Activated naive CD4-positive, alpha-beta T cell treated with anti-CD3 and anti-CD28 coated beads, Interleukin-2, amount 50 U/mL, for 16 hours (primary cell): Measurements from ENCODE around the gene RNF220.
A peak's percentile ranks its signal among the peaks of the same experiment; 100 is the strongest.

Source experiments
- DNase-seq: peaks from one replicate; pipeline ENCODE4 v3.0.0-alpha.2; 2020

The RNF220 gene

DNA sequence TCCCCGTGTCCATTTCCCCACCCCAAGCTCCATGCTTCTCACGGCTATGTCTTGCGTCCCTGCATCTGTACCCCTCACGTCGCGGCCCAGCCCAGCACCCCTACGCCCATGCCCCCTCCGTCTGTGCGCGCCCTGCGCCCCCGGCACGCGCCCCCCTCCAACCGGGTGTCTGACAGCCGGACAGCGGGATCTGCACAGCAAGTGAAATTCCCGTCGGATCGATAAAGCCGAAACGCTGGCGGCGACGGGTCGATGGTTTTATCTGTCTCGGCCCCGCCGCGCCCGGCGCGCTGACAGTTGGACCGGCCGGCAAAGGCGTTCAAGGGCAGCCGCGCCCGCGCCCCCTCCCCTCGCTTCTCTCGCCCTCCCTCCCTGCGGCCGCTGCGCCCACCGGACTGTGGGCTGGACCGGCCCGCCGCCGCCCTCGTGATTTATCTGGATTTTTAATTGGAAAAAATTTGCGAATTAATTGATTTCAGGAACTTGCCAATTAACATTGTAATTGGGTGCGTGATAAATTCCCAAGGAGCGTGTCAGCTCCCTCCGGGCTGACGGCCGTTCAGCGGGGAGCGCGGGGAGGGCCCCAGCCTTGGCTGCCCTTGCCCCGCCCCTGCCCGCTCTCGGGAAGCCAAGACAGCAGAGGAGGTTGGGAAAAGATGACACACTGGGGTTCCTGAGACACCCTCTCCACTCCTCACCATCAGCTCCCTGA is 212.1 kb downstream of the RNF220 start:
- no peak for DNase-seq

DNA sequence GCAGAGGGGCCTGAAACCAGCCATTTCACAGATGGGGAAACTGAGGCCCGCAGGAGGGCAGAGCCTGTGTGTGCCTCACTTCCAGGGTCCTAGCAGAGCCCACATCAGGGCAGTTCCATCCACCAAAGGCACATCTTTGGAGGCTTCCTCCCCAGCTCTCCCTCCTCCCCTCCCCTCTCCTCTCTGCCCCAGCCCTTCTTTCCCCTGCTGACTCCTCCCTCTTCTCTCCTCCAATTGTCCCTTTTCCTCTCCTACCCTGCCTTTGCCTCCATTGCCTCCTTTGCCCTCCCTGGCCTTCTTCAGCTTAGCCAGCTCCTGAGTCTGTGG is 212.6 kb downstream of the RNF220 start:
- no peak for DNase-seq

DNA sequence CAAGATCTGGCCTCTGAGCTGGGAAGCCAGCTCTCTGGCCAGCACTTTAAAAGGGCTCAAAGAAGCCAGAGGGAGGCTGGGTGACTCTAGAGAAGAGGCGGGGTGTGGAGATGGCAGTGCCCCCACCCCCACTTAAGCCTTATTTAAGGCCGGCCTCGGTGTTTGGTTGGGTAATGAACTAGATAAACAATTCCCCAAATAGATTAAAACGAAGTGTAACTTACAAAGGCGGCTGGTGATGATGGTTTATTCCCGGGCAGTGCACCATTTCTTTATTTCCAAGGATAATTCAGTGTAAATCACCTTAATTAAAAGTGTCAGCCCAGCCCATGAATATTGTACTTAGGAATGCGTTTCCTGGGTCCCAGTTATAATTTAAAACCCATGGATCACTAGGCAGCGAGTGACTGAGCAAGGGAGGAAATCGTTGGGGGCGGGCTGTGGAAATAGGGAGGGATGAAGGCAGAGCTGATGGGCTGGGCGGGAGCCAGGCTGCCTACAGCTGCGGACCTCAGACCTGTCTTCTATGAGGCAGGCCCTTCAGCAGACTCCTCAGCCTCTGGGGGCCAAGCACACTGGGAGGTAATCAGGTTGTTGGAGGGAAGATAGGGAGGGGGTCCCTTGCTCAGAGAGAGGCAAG is 214.3 kb downstream of the RNF220 start:
- no peak for DNase-seq

DNA sequence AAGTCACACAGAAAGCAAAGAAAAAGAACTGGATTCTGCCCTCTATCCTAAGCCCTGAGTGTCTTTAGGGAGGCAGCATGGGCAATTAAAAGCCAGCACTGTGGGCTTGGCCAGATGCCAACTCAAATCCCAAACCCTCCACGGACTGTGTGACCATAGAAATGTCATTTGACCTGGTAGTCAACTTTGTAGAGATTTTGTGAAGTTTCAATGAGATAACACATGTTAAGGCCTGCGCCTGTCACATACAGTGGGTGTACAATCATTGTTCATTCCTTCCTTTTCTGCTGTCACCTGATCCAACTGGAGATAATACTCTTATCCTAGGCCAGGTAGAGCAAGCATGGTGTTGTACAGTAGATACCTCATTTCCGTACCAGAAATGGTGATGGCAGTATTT is 215.0 kb downstream of the RNF220 start:
- no peak for DNase-seq

DNA sequence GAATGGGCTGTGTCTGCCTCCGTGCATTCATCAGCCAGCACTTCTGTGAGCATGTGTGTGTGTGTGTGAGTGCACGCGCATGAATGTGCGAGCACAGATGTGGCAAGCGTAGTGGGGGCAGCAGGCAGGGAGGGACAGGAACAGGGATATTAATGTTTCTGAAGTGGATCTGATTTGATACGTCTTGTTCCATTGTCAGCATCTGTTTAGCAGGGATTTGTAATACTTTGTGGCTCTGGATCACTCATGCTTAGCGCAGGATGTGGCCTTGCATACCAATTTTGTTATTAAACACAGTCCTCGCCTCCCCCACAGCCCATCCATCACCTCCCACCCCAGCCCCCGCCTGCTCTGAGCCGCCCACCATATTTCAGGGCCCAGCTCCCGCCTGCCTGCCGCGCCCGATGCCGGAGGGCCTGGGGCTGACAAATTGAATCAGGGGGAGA is 216.8 kb downstream of the RNF220 start:
- no peak for DNase-seq

DNA sequence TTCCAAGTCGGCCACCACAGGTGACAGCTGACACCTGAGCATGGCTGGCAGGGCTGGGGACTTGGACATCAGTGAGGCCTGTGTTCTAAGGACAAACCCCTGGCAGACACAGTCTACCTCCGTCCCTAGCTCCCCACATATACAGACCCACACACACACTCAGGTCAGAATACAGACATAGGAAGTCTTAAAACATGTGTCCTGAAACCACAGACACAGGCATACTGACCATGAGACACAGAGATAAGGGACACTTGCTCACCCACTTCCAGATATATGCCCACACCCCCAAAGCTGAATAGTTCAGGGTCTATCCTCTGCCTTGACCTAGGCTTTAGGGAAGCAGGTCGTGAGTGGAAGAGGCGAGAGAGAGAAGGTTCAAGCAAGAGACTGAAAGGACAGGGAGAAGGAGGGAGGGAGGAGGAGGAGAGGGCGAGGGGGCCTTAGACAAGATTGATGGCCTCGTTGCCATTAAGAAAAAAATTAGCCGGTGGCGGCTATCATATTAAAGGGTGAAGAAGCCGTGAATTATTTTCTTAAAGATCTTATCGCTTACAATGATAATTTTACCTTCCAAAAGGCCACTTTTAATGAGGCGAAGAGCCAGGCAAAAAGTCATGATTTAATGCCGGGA is 219.3 kb downstream of the RNF220 start:
- DNase-seq: no peak

DNA sequence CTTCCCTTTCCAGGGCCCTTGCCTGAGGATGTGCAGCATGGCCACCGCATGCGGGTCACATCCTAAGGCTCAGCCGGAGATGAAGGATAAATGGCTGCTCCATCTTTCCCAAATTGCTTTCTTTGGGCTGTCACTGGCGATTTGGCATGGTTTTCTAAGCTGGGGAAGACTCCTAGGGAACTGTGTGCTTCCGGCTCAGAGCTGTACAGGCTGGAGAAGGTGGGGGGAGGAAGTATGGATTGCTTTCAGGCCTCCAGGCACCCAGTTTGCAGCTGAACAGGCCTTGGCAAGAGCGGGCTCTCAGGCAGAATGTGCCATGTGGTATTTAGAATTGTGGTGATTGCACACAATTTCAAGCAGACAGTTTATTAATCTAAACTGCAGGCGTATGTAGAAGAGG is 220.3 kb downstream of the RNF220 start:
- DNase-seq: no peak

DNA sequence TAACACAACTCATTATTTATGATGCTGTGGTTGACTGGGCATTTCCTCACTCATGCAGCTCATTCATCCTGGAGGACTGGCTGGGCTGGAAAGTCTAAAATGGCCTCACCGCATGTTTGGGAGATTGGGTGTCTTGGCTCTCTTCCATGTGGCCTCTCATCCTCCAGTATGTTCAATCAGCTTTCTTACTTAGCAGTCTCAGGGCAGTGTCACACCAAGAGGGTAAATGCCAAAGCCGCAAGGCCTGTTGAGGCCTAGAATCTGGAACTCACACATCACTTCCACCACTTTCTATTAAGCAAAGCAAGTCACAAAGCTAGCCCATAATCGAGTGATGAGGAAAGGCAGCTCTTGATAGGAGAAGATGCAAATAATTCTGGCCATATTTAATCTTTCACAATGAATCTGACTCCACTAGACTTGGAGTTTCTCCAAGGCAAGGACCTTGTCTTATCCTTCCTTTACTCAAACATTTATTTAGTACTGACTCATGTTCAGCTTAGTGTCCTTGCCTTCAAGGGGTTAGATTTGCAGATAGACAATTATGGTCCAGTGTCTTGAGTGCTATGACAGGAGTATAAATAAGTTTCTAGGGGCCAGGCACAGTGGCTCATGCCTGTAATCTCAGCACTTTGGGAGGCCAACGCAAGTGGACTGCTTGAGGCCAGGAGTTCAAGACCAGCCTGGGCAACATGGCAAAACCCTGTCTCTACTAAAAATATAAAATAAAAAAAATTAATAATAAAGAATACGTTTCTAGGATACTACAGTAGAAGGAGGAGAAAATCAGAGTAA is 224.1 kb downstream of the RNF220 start:
- DNase-seq: no peak

DNA sequence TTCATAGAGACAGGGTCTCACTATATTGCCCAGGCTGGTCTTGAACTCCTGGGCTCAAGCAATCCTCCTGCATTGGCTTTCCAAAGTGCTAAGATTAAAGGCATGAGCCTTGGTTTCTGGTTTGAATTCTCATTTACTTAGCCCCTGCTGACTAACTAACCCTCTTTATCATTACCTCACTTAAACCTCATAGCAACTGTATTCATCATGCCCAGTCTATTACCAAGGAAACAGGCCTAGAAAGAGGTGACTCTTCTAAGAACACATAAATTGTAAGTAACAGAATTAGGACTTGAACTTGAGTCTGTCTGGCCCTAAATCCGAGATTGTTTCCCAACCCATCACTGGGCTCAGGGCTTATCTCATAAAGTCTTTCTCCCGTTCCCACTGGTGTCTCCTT is 225.1 kb downstream of the RNF220 start:
- DNase-seq: no peak

DNA sequence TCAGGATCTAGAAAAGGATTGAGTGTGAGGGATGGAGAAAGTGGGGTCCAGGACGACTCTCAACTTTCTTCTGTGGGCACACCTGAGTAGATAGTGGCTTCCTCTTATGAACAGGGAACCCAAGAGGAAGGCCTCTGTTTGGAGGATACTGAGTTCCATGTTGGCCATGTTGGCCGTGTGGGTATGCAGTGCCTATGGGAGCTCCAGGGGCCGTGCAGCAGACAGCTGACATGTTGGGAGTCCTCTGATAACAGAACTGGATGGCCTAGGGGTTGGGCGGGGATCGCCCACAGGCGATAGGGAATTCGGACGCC is 226.2 kb downstream of the RNF220 start:
- no peak for DNase-seq

DNA sequence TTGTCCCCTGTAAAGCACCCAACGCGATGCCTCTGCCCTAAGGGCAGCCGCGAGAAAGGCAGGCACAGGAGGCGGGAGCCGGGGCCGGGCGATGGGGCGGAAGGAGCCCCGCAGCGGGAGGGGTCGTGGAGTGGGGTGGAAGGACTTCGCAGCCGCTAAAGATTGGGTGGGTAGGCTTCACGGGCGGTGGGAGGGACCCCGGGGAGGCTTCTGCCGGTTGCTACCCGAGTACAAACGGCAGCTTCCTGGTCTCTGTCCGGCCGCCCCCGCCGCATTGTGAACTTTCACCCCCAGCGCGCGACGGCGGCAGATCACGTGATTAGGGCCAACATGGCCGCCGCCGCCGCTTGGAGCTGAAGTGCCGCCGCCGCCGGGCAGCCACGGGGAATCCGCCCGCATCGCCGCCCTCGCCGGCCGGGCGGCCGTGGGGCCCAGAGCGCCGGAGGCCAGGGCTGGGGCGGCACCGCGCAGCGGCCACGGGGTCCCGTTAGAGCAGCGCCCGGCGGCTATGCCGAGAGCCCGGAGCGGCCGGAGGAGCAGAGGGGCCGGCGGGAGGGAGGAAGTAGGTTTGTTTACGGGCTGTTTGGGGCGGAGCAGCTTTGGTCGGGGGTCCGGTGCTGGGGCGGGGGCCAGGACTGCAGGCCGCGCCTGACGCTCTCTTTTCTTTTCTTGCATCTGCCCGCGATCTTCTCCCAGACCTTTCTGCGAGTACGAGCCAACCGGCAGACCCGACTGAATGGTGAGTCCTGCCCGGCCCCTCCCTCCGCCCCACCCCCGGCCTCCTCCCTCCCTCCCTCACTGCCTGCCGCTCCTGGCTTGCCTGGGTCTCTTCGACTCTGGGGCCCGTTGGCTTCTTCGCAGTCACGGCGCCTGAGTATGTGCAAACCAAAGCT is 226.8 kb downstream of the RNF220 start:
- peak; percentile 92 for DNase-seq

DNA sequence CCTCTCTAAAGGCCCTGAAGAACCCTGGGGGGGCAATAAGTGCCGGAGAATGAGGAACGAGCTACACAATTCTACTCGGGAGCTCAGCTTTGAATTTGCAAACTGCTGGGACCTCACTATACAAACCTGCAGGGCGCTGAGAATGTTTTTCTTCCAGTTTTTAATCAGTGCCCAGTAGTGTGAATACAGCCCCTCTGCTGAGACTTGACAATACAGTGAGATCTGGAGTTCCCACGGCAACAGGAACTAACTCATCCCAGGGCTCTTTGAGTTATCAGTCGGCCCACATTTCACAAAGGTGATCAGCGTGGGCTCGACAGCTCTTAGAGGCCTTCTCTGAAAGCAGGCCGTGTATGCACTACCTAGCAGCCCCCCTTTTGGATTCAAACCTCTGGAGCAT is 227.5 kb downstream of the RNF220 start:
- no peak for DNase-seq

DNA sequence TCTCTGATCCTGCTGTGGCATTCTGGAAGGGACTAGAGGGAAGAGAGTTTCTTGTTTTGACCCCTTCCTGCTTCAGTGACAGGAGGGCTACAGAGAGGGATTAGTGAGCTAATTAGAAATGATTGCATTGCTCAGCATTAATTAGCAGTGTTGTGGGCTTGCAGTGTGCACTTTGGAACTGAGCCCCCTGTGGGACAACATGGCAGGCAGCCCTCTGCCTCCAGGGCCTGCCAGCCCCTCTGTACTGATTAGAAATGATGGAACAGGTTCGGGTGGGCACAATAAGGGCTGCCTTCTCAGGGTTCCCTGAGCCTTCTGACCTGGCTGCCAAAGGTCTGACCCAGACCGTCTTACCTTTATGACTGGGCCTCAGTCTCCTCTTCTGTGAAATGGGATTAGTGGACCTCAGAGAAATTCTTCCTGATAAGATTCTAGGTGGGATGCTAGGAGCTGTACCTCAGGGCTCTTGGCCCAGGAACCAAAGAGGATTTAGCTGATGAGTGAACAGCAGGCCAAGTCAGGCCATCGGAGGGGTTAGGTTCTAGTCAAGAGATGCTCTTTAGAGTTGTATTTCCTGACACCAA is 229.6 kb downstream of the RNF220 start:
- no peak for DNase-seq

DNA sequence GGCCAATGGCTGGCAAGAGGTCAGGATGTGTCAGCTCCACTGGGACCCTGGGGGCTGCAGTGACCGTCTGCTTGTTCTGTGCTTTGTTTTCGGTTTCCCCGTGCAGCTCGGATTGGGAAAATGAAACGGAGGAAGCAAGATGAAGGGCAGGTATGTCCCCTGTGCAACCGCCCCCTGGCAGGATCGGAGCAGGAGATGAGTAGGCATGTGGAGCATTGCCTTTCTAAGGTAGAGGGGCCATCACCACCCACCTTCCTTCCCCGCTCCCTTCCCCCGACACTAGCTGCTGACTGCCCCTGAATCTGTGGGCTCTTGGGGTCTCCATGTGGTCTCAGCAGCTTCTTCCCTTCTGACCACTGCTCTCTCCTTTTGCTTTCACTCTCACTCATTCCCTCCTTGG is 230.4 kb downstream of the RNF220 start:
- DNase-seq: no peak

DNA sequence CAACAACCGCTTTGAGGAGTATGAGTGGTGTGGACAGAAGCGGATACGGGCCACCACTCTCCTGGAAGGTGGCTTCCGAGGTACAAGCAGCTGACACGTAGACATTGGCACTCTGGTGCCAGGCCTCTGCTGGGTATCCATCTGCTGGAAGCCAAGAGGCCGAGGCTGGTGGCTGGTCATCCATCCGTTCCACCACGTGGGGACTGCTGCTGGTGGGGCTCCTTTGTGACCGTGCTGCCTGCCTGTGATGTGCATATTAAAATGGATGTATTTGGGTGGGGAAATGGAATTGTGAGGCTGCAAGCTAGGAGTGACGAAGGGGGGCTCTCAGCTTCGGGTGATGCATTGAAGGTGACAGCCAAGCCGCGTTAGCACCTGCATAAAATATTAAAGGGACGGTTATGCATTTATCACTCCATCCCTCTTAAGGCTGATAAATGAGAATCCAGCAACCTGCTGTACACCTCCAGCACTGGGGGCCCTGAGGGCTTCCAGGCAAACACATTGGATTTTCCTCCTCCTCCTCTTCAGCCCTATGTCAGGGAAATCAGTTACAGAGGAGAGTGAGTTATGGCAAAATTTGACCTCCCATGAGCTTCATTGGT is 231.1 kb downstream of the RNF220 start:
- no peak for DNase-seq

DNA sequence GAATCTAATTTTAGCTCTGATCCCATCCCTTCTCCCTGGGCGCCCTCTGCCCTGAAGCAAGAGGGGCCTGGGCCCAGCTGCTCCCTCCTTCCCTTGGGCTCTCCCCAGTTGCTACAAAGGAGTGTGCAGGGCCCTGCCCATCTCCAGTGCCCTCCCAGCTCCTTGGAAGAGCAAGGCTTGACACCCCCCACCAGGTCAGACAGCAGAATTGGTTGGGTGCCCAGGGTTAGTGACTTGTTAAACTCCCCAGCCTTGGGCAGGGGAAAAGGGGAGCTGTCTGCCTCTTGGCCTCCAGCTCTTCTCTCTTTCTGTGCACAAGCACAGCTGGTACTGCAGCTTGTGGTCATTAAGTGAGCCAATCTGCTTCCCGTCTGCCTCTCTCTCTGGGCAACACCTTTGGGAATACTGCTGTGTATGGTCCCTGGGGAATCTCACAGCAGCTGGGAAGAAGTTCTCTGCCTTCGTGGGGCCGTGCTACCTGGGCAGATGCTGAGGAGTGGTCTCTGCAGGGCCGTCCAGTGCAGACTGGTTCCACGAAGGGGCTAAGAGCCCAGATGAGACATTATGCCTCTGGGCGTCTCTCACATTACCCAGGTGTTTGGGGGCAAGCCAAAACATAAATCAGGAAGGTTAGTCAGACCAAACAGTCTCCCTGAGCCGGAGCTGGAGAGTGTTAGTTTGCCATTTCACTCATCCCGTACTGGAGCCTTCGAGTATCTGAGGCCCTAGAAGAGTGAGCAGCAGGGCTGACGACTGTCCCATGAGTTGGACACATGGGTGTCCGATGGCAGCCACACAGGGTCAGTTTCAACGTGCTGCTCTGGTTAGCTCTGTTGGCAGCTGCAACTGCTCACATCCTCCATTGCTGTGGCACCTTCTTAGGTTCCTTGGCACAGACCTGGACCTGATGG is 231.9 kb downstream of the RNF220 start:
- no peak for DNase-seq

DNA sequence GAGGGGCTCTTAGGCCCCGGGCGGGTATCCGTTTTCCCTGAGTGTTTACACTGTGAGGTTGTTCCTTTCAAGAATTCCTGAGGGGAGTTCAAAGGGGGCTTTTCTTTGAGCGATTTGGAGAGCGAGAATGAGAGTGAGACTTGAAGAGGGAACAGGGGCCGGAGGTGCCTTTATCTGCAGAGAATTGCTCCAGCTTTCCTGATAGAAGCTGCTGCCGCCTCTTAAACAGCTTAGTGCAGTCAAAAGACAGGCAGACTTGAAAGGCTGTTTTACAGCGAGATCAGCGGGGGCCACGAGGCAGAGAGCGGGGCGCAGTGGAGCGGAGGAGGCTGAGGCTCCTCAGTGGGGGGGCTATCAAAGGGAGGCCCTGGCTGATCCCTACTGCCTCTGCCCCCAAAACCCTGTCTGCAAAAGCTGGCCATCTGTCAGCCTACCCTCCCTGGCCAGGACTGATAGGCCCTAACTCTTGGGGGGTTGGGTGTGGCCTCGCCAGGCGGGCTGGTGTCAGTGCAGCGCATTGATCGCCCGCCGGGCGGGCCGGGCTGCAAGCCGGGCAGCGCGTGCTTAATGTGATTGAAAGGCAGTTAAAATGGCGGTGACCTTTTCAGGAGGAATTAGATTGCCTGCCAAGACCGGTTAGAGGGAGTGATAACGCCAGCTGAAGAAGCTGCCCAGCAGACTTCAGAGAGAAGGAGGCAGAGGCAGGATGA is 232.8 kb downstream of the RNF220 start:
- DNase-seq: no peak

DNA sequence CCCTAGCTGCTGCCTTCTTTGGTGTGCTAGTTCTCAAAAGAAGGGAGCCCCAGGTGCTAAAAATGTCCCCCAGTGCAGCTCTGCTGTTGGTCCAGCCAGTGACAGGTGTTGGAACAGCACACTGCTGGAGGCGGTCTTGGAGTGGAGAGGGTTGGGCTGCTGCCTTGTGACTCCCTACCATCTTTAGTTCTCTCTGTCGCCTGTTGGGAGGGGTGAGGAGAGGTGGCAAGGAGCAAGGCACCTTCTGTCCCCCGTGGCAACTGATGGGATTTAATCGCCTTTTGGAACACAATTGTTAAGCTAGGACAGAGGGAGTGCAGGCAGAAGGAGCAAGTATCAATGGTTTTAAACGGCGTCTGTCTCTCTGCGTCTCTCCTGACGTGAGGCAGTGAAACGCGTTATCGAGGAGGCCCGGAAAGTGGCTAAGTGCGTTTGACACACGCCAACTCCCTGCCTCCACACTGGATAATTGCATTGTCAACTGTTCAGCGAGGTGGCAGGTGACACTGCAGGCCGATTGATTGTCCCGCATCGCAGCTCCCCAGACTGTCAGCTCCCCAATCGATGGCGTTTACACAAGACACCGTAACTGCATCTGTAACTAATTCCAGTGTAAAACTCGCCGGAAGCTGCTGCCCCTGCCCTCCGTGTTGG is 235.3 kb downstream of the RNF220 start:
- DNase-seq: no peak
